Chondrocyte (in vitro differentiated cells): ENCODE measurements around the gene SLFN13. TPM values are rescaled to one million over a fixed set of nuclear protein-coding genes. Genes with fewer than 3 reads are reported as not detected.

ENCODE experiments used
- DNase-seq: peaks from one replicate; pipeline ENCODE4 v3.0.0; 2021; ENCODE audit warnings: mixed read lengths, low spot score
- H3K27ac Mint-ChIP-seq: one replicate; pipeline ENCODE4 v1.8.0; 2021; ENCODE audit warnings: mild to moderate bottlenecking, moderate library complexity, mixed read lengths; ENCODE audit not compliant: unreplicated experiment
- H3K27me3 Mint-ChIP-seq: 2 replicates; pipeline ENCODE4 v1.8.0; 2021; ENCODE audit warnings: low read depth, mixed read lengths
- H3K36me3 Mint-ChIP-seq: 2 replicates; pipeline ENCODE4 v1.8.0; 2021; ENCODE audit warnings: low read depth, mixed read lengths
- H3K4me1 Mint-ChIP-seq: 2 replicates; pipeline ENCODE4 v1.8.0; 2021; ENCODE audit warnings: low read depth, mild to moderate bottlenecking, mixed read lengths
- H3K4me3 Mint-ChIP-seq: one replicate; pipeline ENCODE4 v1.8.0; 2021; ENCODE audit warnings: mild to moderate bottlenecking, moderate library complexity, mixed read lengths; ENCODE audit not compliant: unreplicated experiment
- H3K9me3 Mint-ChIP-seq: 2 replicates; pipeline ENCODE4 v1.8.0; 2021; ENCODE audit warnings: low read depth, mixed read lengths
- CTCF ChIP-seq: fragments of 200-600 bp; sonication (generic); IDR thresholded peaks from 2 replicates; pipeline ENCODE4 v1.5.0; 2021; ENCODE audit warnings: antibody characterized with exemption, mild to moderate bottlenecking, moderate library complexity
- total RNA-seq: library from RNA; stranded (reverse); gene quantifications from 3 replicates; pipeline ENCODE4 v1.2.1, GENCODE V29; 2021

Gene SLFN13
- total RNA-seq, 1 donor from 2014 or later, result 5.0 TPM

- H3K27ac Mint-ChIP-seq, result no peak overlapping the region
- no peaks in the 10 kb centered on the region for H3K36me3 Mint-ChIP-seq
- TF ChIP-seq CTCF, result no peak
- no peak overlapping the region for H3K4me3 Mint-ChIP-seq
- no peaks in the 10 kb centered on the region for H3K9me3 Mint-ChIP-seq
- peaks cover 78% of the 10 kb centered on the region for H3K27me3 Mint-ChIP-seq
- no peaks in the 10 kb centered on the region for H3K4me1 Mint-ChIP-seq
- DNase-seq, result no peak
These were observed 40.4 kb upstream of the SLFN13 start for GRCh38 chr17:35488991-35489390.

- Mint-ChIP-seq H3K4me1 (no peaks in the 10 kb centered on the region), H3K4me3 (peak overlapping the region; percentile 69), H3K27me3 (peaks cover 79% of the 10 kb centered on the region), H3K36me3 (no peaks in the 10 kb centered on the region), H3K9me3 (no peaks in the 10 kb centered on the region), H3K27ac (no peak overlapping the region)
- no peak for TF ChIP-seq CTCF
- no peak for DNase-seq
These were observed 38.6 kb upstream of the SLFN13 start for GRCh38 chr17:35486920-35487732.

- Mint-ChIP-seq H3K27ac (no peak overlapping the region), H3K36me3 (no peaks in the 10 kb centered on the region), H3K27me3 (peaks cover 63% of the 10 kb centered on the region), H3K9me3 (no peaks in the 10 kb centered on the region), H3K4me3 (no peak overlapping the region), H3K4me1 (no peaks in the 10 kb centered on the region)
- DNase-seq, result no peak
- no peak for TF ChIP-seq CTCF
These were observed 30.7 kb upstream of the SLFN13 start for GRCh38 chr17:35479271-35479670.

GRCh38 chr17:35477248-35477647 lies 28.7 kb upstream of the SLFN13 start:
- no peaks in the 10 kb centered on the region for H3K4me1 Mint-ChIP-seq
- H3K27ac Mint-ChIP-seq, result no peak overlapping the region
- TF ChIP-seq CTCF, result no peak
- no peaks in the 10 kb centered on the region for H3K36me3 Mint-ChIP-seq
- DNase-seq, result no peak
- peaks cover 64% of the 10 kb centered on the region for H3K27me3 Mint-ChIP-seq
- peaks cover 6% of the 10 kb centered on the region for H3K9me3 Mint-ChIP-seq
- H3K4me3 Mint-ChIP-seq, result no peak overlapping the region

- no peaks in the 10 kb centered on the region for H3K4me1 Mint-ChIP-seq
- H3K9me3 Mint-ChIP-seq, result peaks cover 11% of the 10 kb centered on the region
- no peak overlapping the region for H3K27ac Mint-ChIP-seq
- TF ChIP-seq CTCF, result no peak
- no peaks in the 10 kb centered on the region for H3K36me3 Mint-ChIP-seq
- no peak overlapping the region for H3K4me3 Mint-ChIP-seq
- H3K27me3 Mint-ChIP-seq, result peaks cover 70% of the 10 kb centered on the region
- no peak for DNase-seq
These were observed 27.8 kb upstream of the SLFN13 start for GRCh38 chr17:35476283-35476820.
